ENCODE results near the gene JAKMIP3. TPM values are rescaled to one million over a fixed set of nuclear protein-coding genes. Genes with fewer than 3 reads are reported as not detected.

JAKMIP3 gene
- total RNA-seq, 1 experiment from 2014 or later = not detected

- no peak for DNase-seq (ENCODE audit: unreplicated experiment)
- Mint-ChIP-seq H3K4me3 (ENCODE audit: unreplicated experiment) (no peak overlapping the region), H3K27me3 (ENCODE audit: insufficient read depth, unreplicated experiment) (no peaks in the 10 kb centered on the region), H3K4me1 (ENCODE audit: insufficient read depth, unreplicated experiment) (no peaks in the 10 kb centered on the region), H3K36me3 (ENCODE audit: insufficient read depth, unreplicated experiment) (no peaks in the 10 kb centered on the region), H3K9me3 (ENCODE audit: unreplicated experiment) (peaks cover 9% of the 10 kb centered on the region), H3K27ac (ENCODE audit: low read depth, unreplicated experiment) (no peak overlapping the region)
- intact Hi-C loops (cut with micrococcal nuclease) = no loop called here
- TF ChIP-seq CTCF (IDR thresholded peaks at IDR 0.05; ENCODE audit: unreplicated experiment) = no peak
- CTCF ChIA-PET = interaction anchor here (0.6 to 0.9 kb wide), 2 partner anchors 9 to 43 kb away, joined by 3 read pairs; no protein-coding TSS in a partner anchor
- BruUV-seq (replicated peaks) = no TSS peak
- POLR2A ChIA-PET = no interaction called here
These were observed 10.1 kb upstream of the JAKMIP3 start for GRCh38 chr10:132055616-132056015.

- no peak overlapping the region for H3K4me3 Mint-ChIP-seq (ENCODE audit: unreplicated experiment)
- H3K27me3 Mint-ChIP-seq (ENCODE audit: insufficient read depth, unreplicated experiment) = no peaks in the 10 kb centered on the region
- CTCF ChIA-PET = no interaction called here
- no peaks in the 10 kb centered on the region for H3K4me1 Mint-ChIP-seq (ENCODE audit: insufficient read depth, unreplicated experiment)
- no peak for DNase-seq (ENCODE audit: unreplicated experiment)
- intact Hi-C loops (cut with micrococcal nuclease) = no loop called here
- no peaks in the 10 kb centered on the region for H3K36me3 Mint-ChIP-seq (ENCODE audit: insufficient read depth, unreplicated experiment)
- TF ChIP-seq CTCF (IDR thresholded peaks at IDR 0.05; ENCODE audit: unreplicated experiment) = no peak
- no TSS peak for BruUV-seq (replicated peaks)
- POLR2A ChIA-PET = no interaction called here
- no peak overlapping the region for H3K27ac Mint-ChIP-seq (ENCODE audit: low read depth, unreplicated experiment)
- H3K9me3 Mint-ChIP-seq (ENCODE audit: unreplicated experiment) = peaks cover 9% of the 10 kb centered on the region
These were observed 9.1 kb upstream of the JAKMIP3 start for GRCh38 chr10:132056663-132057062.

GRCh38 chr10:132057191-132057681 lies 8.5 kb upstream of the JAKMIP3 start:
- no TSS peak for BruUV-seq (replicated peaks)
- ChIA-PET POLR2A (no interaction called here), CTCF (no interaction called here)
- Mint-ChIP-seq H3K36me3 (ENCODE audit: insufficient read depth, unreplicated experiment) (no peaks in the 10 kb centered on the region), H3K4me1 (ENCODE audit: insufficient read depth, unreplicated experiment) (no peaks in the 10 kb centered on the region), H3K4me3 (ENCODE audit: unreplicated experiment) (no peak overlapping the region), H3K27ac (ENCODE audit: low read depth, unreplicated experiment) (no peak overlapping the region), H3K9me3 (ENCODE audit: unreplicated experiment) (peaks cover 6% of the 10 kb centered on the region), H3K27me3 (ENCODE audit: insufficient read depth, unreplicated experiment) (no peaks in the 10 kb centered on the region)
- intact Hi-C loops (cut with micrococcal nuclease) = no loop called here
- TF ChIP-seq CTCF (IDR thresholded peaks at IDR 0.05; ENCODE audit: unreplicated experiment) = no peak
- DNase-seq (ENCODE audit: unreplicated experiment) = no peak

GRCh38 chr10:132058111-132058745 lies 7.5 kb upstream of the JAKMIP3 start:
- no peaks in the 10 kb centered on the region for H3K36me3 Mint-ChIP-seq (ENCODE audit: insufficient read depth, unreplicated experiment)
- no TSS peak for BruUV-seq (replicated peaks)
- no peak for TF ChIP-seq CTCF (IDR thresholded peaks at IDR 0.05; ENCODE audit: unreplicated experiment)
- POLR2A ChIA-PET = no interaction called here
- no peaks in the 10 kb centered on the region for H3K27me3 Mint-ChIP-seq (ENCODE audit: insufficient read depth, unreplicated experiment)
- H3K4me3 Mint-ChIP-seq (ENCODE audit: unreplicated experiment) = no peak overlapping the region
- intact Hi-C loops (cut with micrococcal nuclease) = no loop called here
- H3K9me3 Mint-ChIP-seq (ENCODE audit: unreplicated experiment) = no peaks in the 10 kb centered on the region
- DNase-seq (ENCODE audit: unreplicated experiment) = no peak
- H3K27ac Mint-ChIP-seq (ENCODE audit: low read depth, unreplicated experiment) = no peak overlapping the region
- CTCF ChIA-PET = interaction anchor here (0.6 kb wide), 1 partner anchor 447 kb away, joined by 3 read pairs; no protein-coding TSS in a partner anchor
- H3K4me1 Mint-ChIP-seq (ENCODE audit: insufficient read depth, unreplicated experiment) = no peaks in the 10 kb centered on the region
